IMR-90 (cell line): ENCODE data around the gene TECTA.

Experiments used
- BHLHE40 ChIP-seq: fragments of 150-350 bp; IDR thresholded peaks from 2 replicates; pipeline ENCODE4 v1.6.1; 2016; ENCODE audit warnings: mild to moderate bottlenecking, low read depth, low read length
- CHD1 ChIP-seq: IDR thresholded peaks from 2 replicates; pipeline ENCODE4 v1.6.1; 2012; ENCODE audit warnings: low read depth, low read length, improper control_type of control experiment
- CTCF ChIP-seq: conservative IDR thresholded peaks from 2 replicates; pipeline ENCODE4 v1.5.1; 2012; ENCODE audit warnings: mild to moderate bottlenecking, low read depth, low read length, improper control_type of control experiment
- MAFK ChIP-seq: IDR thresholded peaks from 2 replicates; pipeline ENCODE4 v1.6.1; 2012; ENCODE audit warnings: low read depth, low read length, improper control_type of control experiment
- MAZ ChIP-seq: IDR thresholded peaks from 2 replicates; pipeline ENCODE4 v1.6.1; 2012; ENCODE audit warnings: low read depth, mild to moderate bottlenecking, low read length, improper control_type of control experiment, moderate library complexity, borderline replicate concordance
- NFE2L2 ChIP-seq: fragments of 150-350 bp; IDR thresholded peaks from 2 replicates; pipeline ENCODE4 v1.6.1; 2016; ENCODE audit warnings: low read depth, mild to moderate bottlenecking, low read length
- POLR2A ChIP-seq: IDR thresholded peaks from 2 replicates; pipeline ENCODE4 v1.6.1; 2012; ENCODE audit warnings: mild to moderate bottlenecking, low read depth, low read length
- RAD21 ChIP-seq: IDR thresholded peaks from 2 replicates; pipeline ENCODE4 v1.6.1; 2012; ENCODE audit warnings: low read length, improper control_type of control experiment
- RFX5 ChIP-seq: IDR thresholded peaks from 2 replicates; pipeline ENCODE4 v1.8.0; 2012; ENCODE audit warnings: low read depth, mild to moderate bottlenecking, low read length, moderate library complexity
- SMC3 ChIP-seq: fragments of 150-350 bp; IDR thresholded peaks from 2 replicates; pipeline ENCODE4 v1.6.1; 2016; ENCODE audit warnings: low read depth, mild to moderate bottlenecking, antibody characterized with exemption, low read length, moderate library complexity
- TF ChIP-seq, protein P1 (sequence below): fragments of 150-350 bp; IDR thresholded peaks from 2 replicates; pipeline ENCODE4 v1.6.1; 2017; ENCODE audit warnings: mild to moderate bottlenecking, antibody characterized with exemption, low read length, low read depth
- TF ChIP-seq, protein P2 (sequence below): fragments of 150-350 bp; IDR thresholded peaks from 2 replicates; pipeline ENCODE4 v1.6.1; 2016; ENCODE audit warnings: low read depth, mild to moderate bottlenecking, low read length, moderate library complexity, borderline replicate concordance

DNA sequence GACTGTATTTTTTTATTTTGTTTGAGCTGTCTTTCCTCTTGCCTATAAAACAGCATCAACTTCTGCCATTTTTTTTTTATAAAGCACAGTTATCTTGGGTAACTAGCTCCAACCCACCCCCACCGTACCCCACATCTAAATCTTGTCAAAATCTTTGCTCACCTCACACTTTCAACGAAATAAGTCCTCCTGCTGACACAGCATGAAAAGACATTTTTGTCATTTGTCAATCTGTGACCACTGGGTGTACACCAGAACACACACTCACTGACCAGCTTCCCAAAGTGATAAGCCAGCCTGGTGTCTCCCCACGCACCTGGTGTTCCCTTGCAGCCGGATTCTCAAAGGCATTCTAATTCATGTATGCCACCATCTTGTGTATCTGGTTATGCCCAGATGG is 1.7 kb upstream of the TECTA start:
- TF ChIP-seq CTCF = no peak
- no peak for TF ChIP-seq MAZ
- no peak for TF ChIP-seq BHLHE40
- no peak for TF ChIP-seq POLR2A
- TF ChIP-seq, protein P1, sequence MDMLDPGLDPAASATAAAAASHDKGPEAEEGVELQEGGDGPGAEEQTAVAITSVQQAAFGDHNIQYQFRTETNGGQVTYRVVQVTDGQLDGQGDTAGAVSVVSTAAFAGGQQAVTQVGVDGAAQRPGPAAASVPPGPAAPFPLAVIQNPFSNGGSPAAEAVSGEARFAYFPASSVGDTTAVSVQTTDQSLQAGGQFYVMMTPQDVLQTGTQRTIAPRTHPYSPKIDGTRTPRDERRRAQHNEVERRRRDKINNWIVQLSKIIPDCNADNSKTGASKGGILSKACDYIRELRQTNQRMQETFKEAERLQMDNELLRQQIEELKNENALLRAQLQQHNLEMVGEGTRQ = no peak
- no peak for TF ChIP-seq RAD21
- no peak for TF ChIP-seq MAFK
- TF ChIP-seq SMC3 = no peak
- TF ChIP-seq NFE2L2 = no peak
- TF ChIP-seq RFX5 = no peak
- TF ChIP-seq CHD1 = no peak
- TF ChIP-seq, protein P2, sequence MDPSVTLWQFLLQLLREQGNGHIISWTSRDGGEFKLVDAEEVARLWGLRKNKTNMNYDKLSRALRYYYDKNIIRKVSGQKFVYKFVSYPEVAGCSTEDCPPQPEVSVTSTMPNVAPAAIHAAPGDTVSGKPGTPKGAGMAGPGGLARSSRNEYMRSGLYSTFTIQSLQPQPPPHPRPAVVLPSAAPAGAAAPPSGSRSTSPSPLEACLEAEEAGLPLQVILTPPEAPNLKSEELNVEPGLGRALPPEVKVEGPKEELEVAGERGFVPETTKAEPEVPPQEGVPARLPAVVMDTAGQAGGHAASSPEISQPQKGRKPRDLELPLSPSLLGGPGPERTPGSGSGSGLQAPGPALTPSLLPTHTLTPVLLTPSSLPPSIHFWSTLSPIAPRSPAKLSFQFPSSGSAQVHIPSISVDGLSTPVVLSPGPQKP = no peak
